ENCODE results near the gene NPR3. TPM values are rescaled to one million over a fixed set of nuclear protein-coding genes. Genes with fewer than 3 reads are reported as not detected.

Gene NPR3
- total RNA-seq, 2 experiments from 2014 or later, result 0.17 TPM; not detected in 1

DNA sequence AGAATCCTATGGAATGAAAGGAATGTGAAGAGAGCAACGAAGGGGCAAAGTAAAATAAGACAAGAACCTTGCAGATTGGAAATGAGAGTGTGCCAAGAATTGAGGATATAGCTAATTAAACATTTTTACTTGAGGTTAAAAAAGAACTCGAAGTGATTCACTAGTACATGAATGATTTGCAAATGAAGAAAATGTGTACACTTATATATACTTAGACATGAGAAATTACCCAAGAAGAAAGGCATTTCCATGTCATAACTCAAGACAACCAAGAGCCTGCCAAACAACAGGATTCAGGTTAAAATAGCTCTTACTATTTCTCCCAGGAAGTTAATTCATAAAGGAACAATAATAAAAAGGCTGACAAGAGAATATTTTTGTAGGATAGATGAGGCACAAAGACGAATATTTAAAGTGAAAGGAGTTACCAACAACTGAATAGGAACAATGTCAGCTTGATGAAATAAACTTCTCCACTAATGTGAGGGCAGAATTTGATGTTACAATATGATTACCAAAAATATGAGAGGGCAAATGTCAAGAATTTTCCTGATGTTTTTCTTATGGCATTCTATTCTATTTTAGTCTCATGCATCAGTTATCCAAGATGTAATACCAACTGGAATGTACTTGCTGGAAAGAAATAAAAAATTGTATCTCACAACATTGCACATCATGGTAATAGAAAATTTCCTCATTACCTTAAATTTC, 18.9 kb upstream of the NPR3 start:
- DNase-seq, result no peak
- H3K4me1 Mint-ChIP-seq, result no peaks in the 10 kb centered on the region
- H3K36me3 Mint-ChIP-seq, result no peaks in the 10 kb centered on the region
- no peak overlapping the region for H3K27ac Mint-ChIP-seq
- no peak for ATAC-seq (ENCODE audit: low read depth)
- H3K9me3 Mint-ChIP-seq, result no peaks in the 10 kb centered on the region
- POLR2A ChIA-PET, result no interaction called here
- H3K27me3 Mint-ChIP-seq, result peaks cover 6% of the 10 kb centered on the region
- H3K4me3 Mint-ChIP-seq, result no peak overlapping the region

DNA sequence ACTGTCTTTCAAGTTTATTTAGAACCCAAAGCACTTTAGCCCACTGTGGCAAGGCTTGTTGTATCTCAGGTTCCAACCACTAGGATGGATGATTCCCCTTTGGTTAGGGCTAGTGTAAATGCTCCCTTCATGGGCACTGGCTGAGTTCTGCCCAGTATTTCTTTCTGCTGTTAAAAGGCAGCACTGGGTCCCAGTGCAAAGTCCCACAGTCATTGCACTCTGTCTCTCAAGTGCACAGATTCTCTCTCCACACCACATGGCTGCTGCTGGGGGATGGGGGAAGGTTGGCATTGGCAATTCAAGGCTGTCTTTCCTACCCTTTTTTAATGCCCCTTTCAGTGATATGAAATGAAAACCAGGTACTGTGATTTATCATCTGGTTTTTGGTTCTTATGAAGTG, 7.2 kb upstream of the NPR3 start:
- Mint-ChIP-seq H3K36me3 (no peaks in the 10 kb centered on the region), H3K27me3 (peaks cover 21% of the 10 kb centered on the region), H3K9me3 (peaks cover 6% of the 10 kb centered on the region), H3K4me1 (peaks cover 2% of the 10 kb centered on the region), H3K4me3 (no peak overlapping the region), H3K27ac (no peak overlapping the region)
- ATAC-seq (ENCODE audit: low read depth) (no peak), DNase-seq (no peak)
- POLR2A ChIA-PET, result no interaction called here

DNA sequence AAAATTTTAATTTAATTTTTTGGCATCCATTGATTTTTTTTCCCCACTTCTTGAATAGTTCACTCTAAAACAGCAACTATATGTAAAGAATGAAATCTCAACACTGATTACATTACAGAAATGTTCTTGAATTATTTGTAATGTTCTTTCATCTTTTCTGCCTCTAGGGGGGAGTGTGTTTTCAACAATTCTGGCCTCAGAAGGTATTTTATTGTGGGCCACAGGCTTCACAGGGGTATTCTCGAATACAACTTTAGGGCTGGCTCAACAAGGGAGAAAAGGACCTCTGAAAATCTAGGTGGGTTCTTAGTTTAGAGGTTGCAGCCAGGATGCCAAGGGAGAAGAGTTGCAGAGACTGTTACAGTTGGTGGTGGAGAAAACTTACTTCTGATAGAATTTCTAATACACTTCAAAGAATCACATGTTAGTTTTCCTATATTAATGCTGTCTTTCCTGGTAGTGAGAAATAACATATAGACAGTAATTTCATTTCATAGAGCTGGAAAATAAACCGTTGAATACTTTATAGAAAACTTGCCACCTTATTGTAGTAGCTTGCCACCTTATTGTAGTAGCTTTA, 3.6 kb upstream of the NPR3 start:
- POLR2A ChIA-PET, result no interaction called here
- Mint-ChIP-seq H3K9me3 (no peaks in the 10 kb centered on the region), H3K36me3 (no peaks in the 10 kb centered on the region), H3K4me3 (no peak overlapping the region), H3K4me1 (peaks cover 18% of the 10 kb centered on the region), H3K27ac (no peak overlapping the region), H3K27me3 (peaks cover 43% of the 10 kb centered on the region)
- DNase-seq (no peak), ATAC-seq (ENCODE audit: low read depth) (no peak)

DNA sequence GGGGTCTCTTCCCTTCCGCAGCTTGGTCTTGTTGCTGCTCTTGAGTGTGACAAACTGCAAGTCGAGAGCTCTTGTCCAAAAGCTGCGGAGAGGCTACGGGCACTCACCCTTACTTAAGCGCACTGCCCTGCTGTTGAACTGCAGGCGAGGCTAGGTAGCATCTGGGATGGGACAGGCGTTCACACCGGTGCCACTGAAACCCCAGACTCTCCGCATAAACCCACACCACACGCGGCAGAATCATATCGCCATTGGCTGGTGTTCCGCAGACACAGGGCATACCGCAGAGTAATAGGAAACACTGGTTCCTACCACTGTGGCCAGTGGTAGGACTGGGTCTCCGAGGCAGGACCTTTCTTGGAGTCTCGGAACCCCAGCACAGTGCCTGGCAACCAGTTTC, 2.2 kb upstream of the NPR3 start:
- no peak overlapping the region for H3K27ac Mint-ChIP-seq
- peak; percentile 32 for DNase-seq
- H3K4me3 Mint-ChIP-seq, result peak overlapping the region; percentile 28
- POLR2A ChIA-PET, result no interaction called here
- no peak for ATAC-seq (ENCODE audit: low read depth)
- H3K36me3 Mint-ChIP-seq, result peaks cover 3% of the 10 kb centered on the region
- no peaks in the 10 kb centered on the region for H3K9me3 Mint-ChIP-seq
- peaks cover 21% of the 10 kb centered on the region for H3K4me1 Mint-ChIP-seq
- peaks cover 56% of the 10 kb centered on the region for H3K27me3 Mint-ChIP-seq

DNA sequence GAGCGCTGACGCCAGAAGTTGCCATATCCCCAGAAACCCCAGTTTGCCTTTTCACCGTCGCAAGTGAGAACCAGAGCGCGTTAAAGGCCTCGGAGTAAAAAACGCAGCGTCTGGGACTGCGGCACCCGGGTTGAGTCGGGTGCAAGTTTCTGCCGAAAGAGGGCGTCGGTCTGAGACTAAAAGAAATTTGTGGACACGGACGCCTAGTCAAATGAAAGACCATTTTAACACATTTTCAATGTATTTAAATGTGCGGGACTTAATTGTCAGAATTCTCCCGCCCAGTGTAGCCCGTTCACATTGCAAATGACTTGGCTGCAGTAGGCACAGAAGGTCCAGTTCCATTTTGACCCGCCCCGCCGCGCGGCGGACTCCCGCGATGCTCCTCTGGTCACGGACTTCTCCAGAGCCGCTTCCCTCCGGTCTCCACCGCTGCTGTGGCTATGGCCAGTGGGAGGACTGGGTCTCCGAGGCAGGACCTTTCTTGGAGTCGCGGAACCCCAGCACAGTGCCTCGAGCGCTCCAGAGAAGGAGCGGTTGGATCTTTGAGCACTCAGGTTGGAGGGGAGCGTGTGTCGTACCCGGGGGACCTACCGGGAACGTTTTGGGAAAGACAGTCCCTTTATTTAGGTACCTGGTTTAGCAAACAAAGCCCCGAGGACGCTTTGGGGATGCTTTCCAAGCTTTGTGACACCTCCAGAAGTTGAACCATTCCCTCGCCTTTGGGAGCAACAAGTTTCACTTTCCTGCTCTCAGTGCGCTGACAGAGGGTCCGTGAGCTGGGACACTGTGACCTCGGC, 1.2 kb upstream of the NPR3 start:
- DNase-seq (peak; percentile 62), ATAC-seq (ENCODE audit: low read depth) (peak; percentile 43)
- Mint-ChIP-seq H3K27ac (no peak overlapping the region), H3K9me3 (no peaks in the 10 kb centered on the region), H3K27me3 (peaks cover 66% of the 10 kb centered on the region), H3K4me3 (peak overlapping the region; percentile 70), H3K4me1 (peaks cover 21% of the 10 kb centered on the region), H3K36me3 (peaks cover 3% of the 10 kb centered on the region)
- POLR2A ChIA-PET, result no interaction called here

DNA sequence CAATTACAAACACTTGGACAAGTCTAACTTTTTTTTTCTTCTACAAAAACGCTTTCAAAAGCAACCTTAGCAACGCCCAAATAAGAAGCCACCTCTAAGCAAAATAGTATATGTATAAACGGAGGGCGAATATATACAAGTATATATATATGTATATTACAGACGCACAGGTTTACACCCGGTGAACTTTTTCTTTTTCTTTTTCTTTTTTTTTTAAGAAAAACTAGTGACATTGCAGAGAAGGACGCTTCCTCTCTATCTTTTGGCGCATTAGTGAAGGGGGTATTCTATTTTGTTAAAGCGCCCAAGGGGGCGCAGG, 200 bp downstream of the NPR3 start:
- peak overlapping the region; percentile 51 for H3K4me3 Mint-ChIP-seq
- H3K36me3 Mint-ChIP-seq, result peaks cover 3% of the 10 kb centered on the region
- peaks cover 74% of the 10 kb centered on the region for H3K27me3 Mint-ChIP-seq
- POLR2A ChIA-PET, result no interaction called here
- H3K4me1 Mint-ChIP-seq, result peaks cover 21% of the 10 kb centered on the region
- ATAC-seq (ENCODE audit: low read depth) (no peak), DNase-seq (no peak)
- H3K9me3 Mint-ChIP-seq, result no peaks in the 10 kb centered on the region
- H3K27ac Mint-ChIP-seq, result no peak overlapping the region

DNA sequence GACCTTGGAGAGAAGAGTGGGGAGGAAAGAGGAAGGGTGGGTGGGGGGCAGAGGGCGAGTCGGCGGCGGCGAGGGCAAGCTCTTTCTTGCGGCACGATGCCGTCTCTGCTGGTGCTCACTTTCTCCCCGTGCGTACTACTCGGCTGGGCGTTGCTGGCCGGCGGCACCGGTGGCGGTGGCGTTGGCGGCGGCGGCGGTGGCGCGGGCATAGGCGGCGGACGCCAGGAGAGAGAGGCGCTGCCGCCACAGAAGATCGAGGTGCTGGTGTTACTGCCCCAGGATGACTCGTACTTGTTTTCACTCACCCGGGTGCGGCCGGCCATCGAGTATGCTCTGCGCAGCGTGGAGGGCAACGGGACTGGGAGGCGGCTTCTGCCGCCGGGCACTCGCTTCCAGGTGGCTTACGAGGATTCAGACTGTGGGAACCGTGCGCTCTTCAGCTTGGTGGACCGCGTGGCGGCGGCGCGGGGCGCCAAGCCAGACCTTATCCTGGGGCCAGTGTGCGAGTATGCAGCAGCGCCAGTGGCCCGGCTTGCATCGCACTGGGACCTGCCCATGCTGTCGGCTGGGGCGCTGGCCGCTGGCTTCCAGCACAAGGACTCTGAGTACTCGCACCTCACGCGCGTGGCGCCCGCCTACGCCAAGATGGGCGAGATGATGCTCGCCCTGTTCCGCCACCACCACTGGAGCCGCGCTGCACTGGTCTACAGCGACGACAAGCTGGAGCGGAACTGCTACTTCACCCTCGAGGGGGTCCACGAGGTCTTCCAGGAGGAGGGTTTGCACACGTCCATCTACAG, 760 bp downstream of the NPR3 start:
- ATAC-seq (ENCODE audit: low read depth), result no peak
- Mint-ChIP-seq H3K4me3 (peak overlapping the region; percentile 51), H3K27ac (no peak overlapping the region), H3K4me1 (peaks cover 21% of the 10 kb centered on the region), H3K27me3 (peaks cover 74% of the 10 kb centered on the region), H3K36me3 (peaks cover 3% of the 10 kb centered on the region), H3K9me3 (no peaks in the 10 kb centered on the region)
- DNase-seq, result peak; percentile 39
- POLR2A ChIA-PET, result no interaction called here

DNA sequence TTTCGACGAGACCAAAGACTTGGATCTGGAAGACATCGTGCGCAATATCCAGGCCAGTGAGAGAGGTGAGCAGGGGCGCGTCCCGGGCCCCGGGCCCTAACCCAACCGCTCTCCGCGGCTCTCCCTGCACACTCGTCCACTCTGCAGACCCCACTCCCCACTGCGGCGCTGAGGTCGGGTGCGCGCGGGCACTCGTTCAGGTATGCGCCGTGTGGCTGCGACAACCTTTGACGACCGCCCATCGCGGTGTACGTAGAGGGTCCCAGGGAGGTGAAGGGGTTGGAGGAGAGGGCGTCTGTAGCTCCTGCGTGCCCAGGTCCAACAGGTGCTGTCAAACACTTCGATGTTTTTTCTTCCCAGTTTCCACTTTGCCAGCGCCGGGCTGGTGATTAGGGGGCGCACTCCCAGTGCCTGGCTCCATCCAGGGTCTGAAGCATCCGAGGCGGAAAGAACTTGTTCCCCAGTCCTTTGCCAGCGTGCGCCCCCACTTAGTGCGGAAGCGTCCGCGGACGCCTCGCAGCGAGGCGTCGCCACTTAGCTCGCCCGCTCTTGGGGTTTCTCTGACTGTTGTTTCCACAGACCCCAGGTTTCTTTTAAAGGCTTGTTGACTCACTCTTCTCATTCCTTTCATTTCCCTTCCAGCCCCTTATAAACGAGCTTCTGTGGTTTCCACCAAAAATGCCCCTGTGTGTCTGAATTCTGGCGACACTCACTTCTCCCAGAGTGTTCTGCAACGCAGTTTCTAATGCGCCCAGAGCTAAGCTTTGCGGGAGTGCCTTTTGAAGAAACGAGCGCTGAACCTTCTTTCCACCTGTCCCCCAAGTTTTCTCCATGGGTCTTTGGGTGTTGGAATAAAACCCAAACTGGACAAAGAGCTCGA, 1.6 kb downstream of the NPR3 start:
- peaks cover 3% of the 10 kb centered on the region for H3K36me3 Mint-ChIP-seq
- peak overlapping the region; percentile 30 for H3K27ac Mint-ChIP-seq
- peaks cover 21% of the 10 kb centered on the region for H3K4me1 Mint-ChIP-seq
- ATAC-seq (ENCODE audit: low read depth), result no peak
- peaks cover 69% of the 10 kb centered on the region for H3K27me3 Mint-ChIP-seq
- POLR2A ChIA-PET, result no interaction called here
- peak overlapping the region; percentile 35 for H3K4me3 Mint-ChIP-seq
- peak; percentile 34 for DNase-seq
- no peaks in the 10 kb centered on the region for H3K9me3 Mint-ChIP-seq

DNA sequence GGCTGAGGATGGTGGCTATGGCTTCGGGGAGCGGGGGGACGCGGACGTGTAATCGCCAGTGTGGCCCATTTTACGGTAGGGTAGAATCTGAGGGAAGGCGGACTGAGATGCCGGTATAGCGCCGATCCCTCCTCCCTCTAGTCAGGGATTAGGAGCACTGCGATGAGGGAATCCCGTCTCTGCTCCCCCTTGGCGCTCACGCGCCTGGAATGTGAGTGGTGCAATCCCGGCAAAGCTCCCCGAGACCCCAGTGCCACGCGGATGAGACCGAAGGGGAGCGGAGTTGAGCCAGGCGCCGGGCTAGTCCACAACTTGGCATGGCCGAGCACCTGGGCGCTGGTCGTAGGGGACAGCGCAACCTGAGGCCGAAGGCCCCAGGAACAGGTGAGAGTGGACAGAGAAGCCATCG, 2.2 kb downstream of the NPR3 start:
- POLR2A ChIA-PET, result no interaction called here
- Mint-ChIP-seq H3K4me3 (no peak overlapping the region), H3K4me1 (peaks cover 21% of the 10 kb centered on the region), H3K9me3 (no peaks in the 10 kb centered on the region), H3K36me3 (peaks cover 3% of the 10 kb centered on the region), H3K27ac (no peak overlapping the region), H3K27me3 (peaks cover 69% of the 10 kb centered on the region)
- ATAC-seq (ENCODE audit: low read depth) (no peak), DNase-seq (peak; percentile 30)

DNA sequence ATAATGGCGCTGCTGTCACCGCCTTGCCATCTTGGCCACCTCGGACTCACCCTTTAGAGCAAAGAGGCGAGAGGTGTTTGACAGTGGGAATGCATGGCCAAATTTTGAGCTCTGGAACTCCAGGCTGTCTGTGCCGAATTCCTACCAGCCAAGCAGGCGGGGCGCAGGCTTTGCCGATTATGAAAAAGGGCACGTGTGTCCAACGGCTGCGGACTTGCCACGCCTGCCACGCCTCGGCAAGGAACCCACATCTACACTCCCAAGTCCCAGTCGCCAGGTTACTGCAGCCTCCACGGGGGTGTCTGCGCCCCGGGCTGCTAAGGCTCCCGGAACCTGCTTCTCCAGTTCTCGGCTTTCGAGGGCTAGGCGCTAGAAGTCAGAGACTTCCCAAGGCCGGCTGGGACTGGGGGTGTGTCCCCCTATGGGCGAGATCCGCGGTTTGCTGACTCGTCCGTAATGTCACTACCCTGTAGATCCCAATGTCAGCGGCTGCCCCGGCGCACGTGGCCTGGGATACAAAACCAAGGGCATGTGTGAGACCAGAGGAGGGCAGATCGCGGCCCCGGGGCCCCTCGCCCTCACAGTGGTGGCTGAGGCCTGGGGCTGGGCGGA, 2.8 kb downstream of the NPR3 start:
- Mint-ChIP-seq H3K36me3 (peaks cover 3% of the 10 kb centered on the region), H3K27me3 (peaks cover 65% of the 10 kb centered on the region), H3K4me3 (no peak overlapping the region), H3K27ac (no peak overlapping the region), H3K4me1 (peaks cover 20% of the 10 kb centered on the region), H3K9me3 (no peaks in the 10 kb centered on the region)
- ATAC-seq (ENCODE audit: low read depth) (no peak), DNase-seq (peak; percentile 32)
- POLR2A ChIA-PET, result no interaction called here

DNA sequence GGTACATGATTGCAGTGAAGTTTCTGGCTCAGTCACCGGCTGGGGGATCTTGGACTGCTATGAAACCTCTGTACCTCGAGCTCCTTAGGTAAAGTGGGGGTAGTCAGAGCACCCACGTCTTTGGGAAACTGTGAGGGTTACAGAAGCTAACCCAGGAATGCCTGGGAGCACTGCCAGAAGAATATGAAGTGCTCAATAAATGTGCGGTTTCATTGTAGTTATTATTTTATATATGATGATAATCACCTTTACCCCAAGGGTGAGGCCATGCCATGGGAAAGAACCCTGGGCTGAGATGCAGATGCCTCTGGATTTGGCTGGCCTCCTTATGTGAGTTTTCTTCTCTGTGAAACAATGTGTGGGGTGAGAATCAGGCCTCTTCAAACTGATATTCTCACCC, 3.7 kb downstream of the NPR3 start:
- Mint-ChIP-seq H3K27me3 (peaks cover 55% of the 10 kb centered on the region), H3K36me3 (peaks cover 3% of the 10 kb centered on the region), H3K4me1 (peaks cover 12% of the 10 kb centered on the region), H3K9me3 (peaks cover 2% of the 10 kb centered on the region), H3K27ac (no peak overlapping the region), H3K4me3 (no peak overlapping the region)
- DNase-seq (no peak), ATAC-seq (ENCODE audit: low read depth) (no peak)
- POLR2A ChIA-PET, result no interaction called here

DNA sequence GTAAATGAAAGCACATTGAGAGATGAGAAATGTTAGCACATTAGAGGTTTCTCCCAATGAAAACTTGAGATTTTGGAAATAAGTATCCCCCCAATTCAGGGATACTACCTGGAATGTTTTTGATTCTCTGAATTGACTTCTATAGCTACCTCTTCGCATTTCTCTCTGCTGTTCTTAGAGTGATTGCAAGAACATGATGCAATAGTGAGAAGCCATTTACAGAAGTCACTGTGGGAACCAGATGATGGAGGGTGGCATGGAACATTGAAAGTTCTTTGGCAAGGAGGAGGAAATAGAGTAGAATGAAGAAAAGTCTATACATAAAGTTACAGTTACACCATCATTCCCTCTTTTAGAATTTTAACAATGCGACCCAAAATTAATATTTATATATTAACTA, 9.2 kb downstream of the NPR3 start:
- Mint-ChIP-seq H3K36me3 (no peaks in the 10 kb centered on the region), H3K27me3 (peaks cover 6% of the 10 kb centered on the region), H3K4me3 (no peak overlapping the region)

More for the DNA sequence above, 9.2 kb downstream of the NPR3 start:
- H3K9me3 Mint-ChIP-seq, result peaks cover 2% of the 10 kb centered on the region
- POLR2A ChIA-PET, result no interaction called here
- H3K4me1 Mint-ChIP-seq, result no peaks in the 10 kb centered on the region
- DNase-seq (no peak), ATAC-seq (ENCODE audit: low read depth) (no peak)
- H3K27ac Mint-ChIP-seq, result no peak overlapping the region
